SJCRH30 (cell line): ENCODE results near the gene C9orf50. TPM values are rescaled to one million over a fixed set of nuclear protein-coding genes. Genes with fewer than 3 reads are reported as not detected.

Experiments
- DNase-seq, 2 experiments: peaks; one replicate each; pipeline ENCODE4 v3.0.0-alpha.2; 2015 to 2020
- H3K27ac ChIP-seq: fragments of 250-450 bp; sonication (Bioruptor Pico); 2 replicates; pipeline ENCODE4 v1.5.1; 2020; ENCODE audit warnings: mild to moderate bottlenecking, moderate library complexity
- H3K27me3 ChIP-seq: fragments of 250-450 bp; sonication (Bioruptor Pico); 2 replicates; pipeline ENCODE4 v1.5.1; 2020; ENCODE audit warnings: mild to moderate bottlenecking, moderate library complexity
- H3K36me3 ChIP-seq: fragments of 250-450 bp; sonication (Bioruptor Pico); 2 replicates; pipeline ENCODE4 v1.5.1; 2020; ENCODE audit warnings: mild to moderate bottlenecking, moderate library complexity
- H3K4me1 ChIP-seq: fragments of 250-450 bp; sonication (Bioruptor Pico); 2 replicates; pipeline ENCODE4 v1.5.1; 2020; ENCODE audit warnings: mild to moderate bottlenecking, moderate library complexity
- H3K4me3 ChIP-seq: fragments of 250-450 bp; sonication (Bioruptor Pico); 2 replicates; pipeline ENCODE4 v1.5.1; 2020; ENCODE audit warnings: mild to moderate bottlenecking, moderate library complexity
- H3K9me3 ChIP-seq: fragments of 250-450 bp; sonication (Bioruptor Pico); replicated peaks from 2 replicates; pipeline ENCODE4 v1.5.1; 2020; ENCODE audit warnings: mild to moderate bottlenecking, moderate library complexity
- total RNA-seq: library from RNA; depleted of rRNA; stranded (reverse); fragments of >200 nt; shearing (Covaris generic); gene quantifications from 2 replicates; pipeline ENCODE4 v1.2.3, GENCODE V29; 2014; rRNA removed

C9orf50 gene
- total RNA-seq, 1 experiment from 2014 or later, result not detected

GRCh38 chr9:129571298-129572051 is 49.4 kb downstream of the C9orf50 start:
- H3K27ac ChIP-seq, result no peak overlapping the region
- peaks cover 9% of the 10 kb centered on the region for H3K27me3 ChIP-seq
- H3K9me3 ChIP-seq, result no peaks in the 10 kb centered on the region
- H3K4me3 ChIP-seq, result no peak overlapping the region
- peaks cover 2% of the 10 kb centered on the region; the same call in 1 of the 2 replicates for H3K4me1 ChIP-seq
- no peaks in the 10 kb centered on the region for H3K36me3 ChIP-seq
- DNase-seq, result no peak

GRCh38 chr9:129570450-129571297 is 50.2 kb downstream of the C9orf50 start:
- DNase-seq, result no peak
- peaks cover 9% of the 10 kb centered on the region for H3K27me3 ChIP-seq
- no peaks in the 10 kb centered on the region; the same call in 1 of the 2 replicates for H3K4me1 ChIP-seq
- no peak overlapping the region for H3K4me3 ChIP-seq
- no peaks in the 10 kb centered on the region for H3K36me3 ChIP-seq
- H3K9me3 ChIP-seq, result no peaks in the 10 kb centered on the region
- no peak overlapping the region for H3K27ac ChIP-seq

- Histone ChIP-seq H3K36me3 (no peaks in the 10 kb centered on the region), H3K4me3 (peak overlapping the region; percentile 50; the same call in 1 of the 2 replicates), H3K4me1 (no peaks in the 10 kb centered on the region; the same call in 1 of the 2 replicates), H3K27me3 (peaks cover 9% of the 10 kb centered on the region), H3K9me3 (no peaks in the 10 kb centered on the region), H3K27ac (no peak overlapping the region)
- DNase-seq, result peak in 1 of 2 experiments; percentile 61
Observed at GRCh38 chr9:129569502-129570449, 51.1 kb downstream of the C9orf50 start.

- Histone ChIP-seq H3K27me3 (peaks cover 9% of the 10 kb centered on the region), H3K36me3 (no peaks in the 10 kb centered on the region), H3K9me3 (no peaks in the 10 kb centered on the region), H3K4me1 (no peaks in the 10 kb centered on the region; the same call in 1 of the 2 replicates), H3K4me3 (peak overlapping the region; percentile 50), H3K27ac (no peak overlapping the region)
- DNase-seq, result peak; percentile 58 to 61
Observed at GRCh38 chr9:129568560-129569501, 52.1 kb downstream of the C9orf50 start.

GRCh38 chr9:129567842-129568559 is 52.9 kb downstream of the C9orf50 start:
- peak overlapping the region; percentile 50 for H3K4me3 ChIP-seq
- no peaks in the 10 kb centered on the region for H3K9me3 ChIP-seq
- peaks cover 9% of the 10 kb centered on the region for H3K27me3 ChIP-seq
- no peaks in the 10 kb centered on the region for H3K36me3 ChIP-seq
- no peaks in the 10 kb centered on the region; the same call in 1 of the 2 replicates for H3K4me1 ChIP-seq
- no peak for DNase-seq
- H3K27ac ChIP-seq, result no peak overlapping the region

DNA sequence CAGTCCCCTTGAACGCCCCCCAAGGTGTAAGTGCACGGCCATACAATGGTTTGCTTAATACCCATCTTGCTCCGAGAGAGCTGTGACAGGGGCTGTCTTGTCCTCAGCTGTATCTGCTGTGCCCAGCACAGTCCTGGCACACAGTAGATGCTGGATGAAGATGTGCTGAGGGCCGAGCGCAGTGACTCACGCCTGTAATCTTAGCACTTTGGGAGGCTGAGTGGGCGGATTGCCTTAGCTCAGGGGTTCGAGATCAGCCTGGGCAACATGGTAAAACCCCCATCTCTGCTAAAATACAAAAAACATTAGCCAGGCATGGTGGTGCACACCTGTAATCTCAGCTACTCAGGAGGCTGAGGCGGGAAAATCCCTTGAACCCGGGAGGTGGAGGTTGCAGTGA is 53.6 kb downstream of the C9orf50 start:
- Histone ChIP-seq H3K4me3 (no peak overlapping the region), H3K27ac (no peak overlapping the region), H3K4me1 (no peaks in the 10 kb centered on the region; the same call in 1 of the 2 replicates), H3K36me3 (no peaks in the 10 kb centered on the region), H3K9me3 (no peaks in the 10 kb centered on the region), H3K27me3 (peaks cover 9% of the 10 kb centered on the region)
- no peak for DNase-seq

DNA sequence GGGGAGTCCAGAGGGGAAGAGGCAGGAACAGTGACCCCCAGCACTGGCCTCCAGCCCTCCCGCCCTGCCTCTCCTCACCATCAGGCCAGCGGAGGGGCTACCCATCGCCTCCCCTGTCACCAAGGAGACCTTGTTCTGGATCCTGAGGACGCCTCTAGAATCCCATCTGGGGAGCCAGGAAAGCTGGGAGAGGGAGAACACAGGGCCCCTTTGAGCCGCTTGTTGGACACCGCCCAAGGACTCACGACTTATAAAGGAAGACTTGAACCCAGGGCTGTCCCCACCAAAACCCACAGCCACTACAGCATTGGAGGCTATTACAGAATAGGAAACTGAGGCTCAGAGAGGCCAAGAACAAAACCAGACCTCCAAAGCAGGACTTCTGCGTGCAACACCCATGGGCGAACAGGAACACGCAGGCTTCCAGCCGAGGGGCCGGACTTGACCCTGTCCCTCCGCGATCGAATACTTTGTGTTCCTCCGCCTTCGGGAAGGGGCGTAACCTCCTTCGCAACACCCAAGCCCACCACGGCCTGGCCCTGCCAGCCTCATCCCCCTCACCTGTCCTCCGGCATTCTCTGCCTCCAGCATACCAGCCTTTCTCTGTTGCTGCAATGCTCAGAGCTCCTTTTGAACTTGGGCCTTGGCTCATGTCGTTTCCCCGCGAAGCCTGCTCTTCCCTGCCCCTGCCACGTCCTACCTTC is 54.2 kb downstream of the C9orf50 start:
- Histone ChIP-seq H3K27ac (no peak overlapping the region), H3K4me3 (no peak overlapping the region), H3K9me3 (no peaks in the 10 kb centered on the region), H3K27me3 (peaks cover 9% of the 10 kb centered on the region), H3K4me1 (no peaks in the 10 kb centered on the region; the same call in 1 of the 2 replicates), H3K36me3 (no peaks in the 10 kb centered on the region)
- no peak for DNase-seq

GRCh38 chr9:129562917-129563316 is 58.0 kb downstream of the C9orf50 start:
- no peak overlapping the region for H3K4me3 ChIP-seq
- H3K27ac ChIP-seq, result no peak overlapping the region
- peaks cover 8% of the 10 kb centered on the region for H3K4me1 ChIP-seq
- peaks cover 3% of the 10 kb centered on the region for H3K27me3 ChIP-seq
- H3K36me3 ChIP-seq, result no peaks in the 10 kb centered on the region
- no peaks in the 10 kb centered on the region for H3K9me3 ChIP-seq
- no peak for DNase-seq

- no peak for DNase-seq
- Histone ChIP-seq H3K36me3 (no peaks in the 10 kb centered on the region), H3K9me3 (no peaks in the 10 kb centered on the region), H3K4me3 (no peak overlapping the region), H3K27me3 (no peaks in the 10 kb centered on the region; the same call in none of the 2 replicates), H3K27ac (no peak overlapping the region), H3K4me1 (peaks cover 12% of the 10 kb centered on the region)
Observed at GRCh38 chr9:129562514-129562913, 58.4 kb downstream of the C9orf50 start.

Other genes with a start within 250 kb of the C9orf50 start
- gene NTMT1, start 5.1 kb upstream of the C9orf50 start, total RNA-seq, result 47.8 and 48.5 TPM in 2 replicates
- 23.0 and 23.4 TPM in 2 replicates for gene ASB6, start 21.1 kb upstream of the C9orf50 start, total RNA-seq
- 0.18 and 0.20 TPM in 2 replicates for gene PRRX2, start 44.5 kb upstream of the C9orf50 start, total RNA-seq
- 0.76 and 0.91 TPM in 2 replicates for gene PTGES, start 131.9 kb upstream of the C9orf50 start, total RNA-seq
- gene TOR1B, start 182.1 kb upstream of the C9orf50 start, total RNA-seq, result 21.8 and 22.0 TPM in 2 replicates
- gene TOR1A, start 203.0 kb upstream of the C9orf50 start, total RNA-seq, result 44.7 and 45.6 TPM in 2 replicates
- gene C9orf78, start 214.2 kb upstream of the C9orf50 start, total RNA-seq, result 74.1 and 76.0 TPM in 2 replicates
- 15.1 and 17.0 TPM in 2 replicates for gene USP20, start 214.4 kb upstream of the C9orf50 start, total RNA-seq